Tibial nerve (tissue), 3 donors: ENCODE data around the gene WNT9B.

ENCODE experiments used
- POLR2A ChIP-seq, 2 donors: fragments of 450-650 bp; IDR thresholded peaks; one replicate each; pipeline ENCODE4 v1.6.1; 2017; ENCODE audit warnings: antibody characterized with exemption in 2 of 2, mild to moderate bottlenecking in 2 of 2, moderate library complexity in 2 of 2
- TF ChIP-seq, protein P1 (sequence below), 5 experiments: fragments of 200-600 bp in 3 of 5; fragments of 450-650 bp in 2 of 5; sonication (generic) in 3 of 5; IDR thresholded peaks; one replicate each; pipeline ENCODE4 v1.5.1; 2016 to 2019; ENCODE audit warnings: antibody characterized with exemption in 5 of 5, mild to moderate bottlenecking in 3 of 5, moderate library complexity in 2 of 5

DNA sequence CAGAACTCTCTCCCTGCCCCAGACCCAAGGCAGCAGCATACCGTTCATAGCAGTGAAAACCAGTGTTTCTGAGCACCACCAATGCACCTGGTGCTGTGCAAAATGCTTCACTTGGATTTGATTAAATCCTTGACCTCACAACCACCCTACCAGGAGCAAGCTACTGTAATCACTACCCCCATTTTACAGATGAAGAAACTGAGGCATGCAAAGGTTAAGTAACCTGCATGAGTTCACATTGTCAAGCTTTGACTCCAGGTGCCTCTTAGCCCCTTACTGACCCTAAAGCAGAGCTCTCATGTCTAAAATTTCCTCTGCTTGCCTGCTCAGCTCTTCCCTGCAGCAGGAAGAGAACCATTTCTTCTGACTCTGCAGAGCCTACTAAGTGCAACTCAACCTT, 37.3 kb downstream of the WNT9B start:
- TF ChIP-seq, protein P1, sequence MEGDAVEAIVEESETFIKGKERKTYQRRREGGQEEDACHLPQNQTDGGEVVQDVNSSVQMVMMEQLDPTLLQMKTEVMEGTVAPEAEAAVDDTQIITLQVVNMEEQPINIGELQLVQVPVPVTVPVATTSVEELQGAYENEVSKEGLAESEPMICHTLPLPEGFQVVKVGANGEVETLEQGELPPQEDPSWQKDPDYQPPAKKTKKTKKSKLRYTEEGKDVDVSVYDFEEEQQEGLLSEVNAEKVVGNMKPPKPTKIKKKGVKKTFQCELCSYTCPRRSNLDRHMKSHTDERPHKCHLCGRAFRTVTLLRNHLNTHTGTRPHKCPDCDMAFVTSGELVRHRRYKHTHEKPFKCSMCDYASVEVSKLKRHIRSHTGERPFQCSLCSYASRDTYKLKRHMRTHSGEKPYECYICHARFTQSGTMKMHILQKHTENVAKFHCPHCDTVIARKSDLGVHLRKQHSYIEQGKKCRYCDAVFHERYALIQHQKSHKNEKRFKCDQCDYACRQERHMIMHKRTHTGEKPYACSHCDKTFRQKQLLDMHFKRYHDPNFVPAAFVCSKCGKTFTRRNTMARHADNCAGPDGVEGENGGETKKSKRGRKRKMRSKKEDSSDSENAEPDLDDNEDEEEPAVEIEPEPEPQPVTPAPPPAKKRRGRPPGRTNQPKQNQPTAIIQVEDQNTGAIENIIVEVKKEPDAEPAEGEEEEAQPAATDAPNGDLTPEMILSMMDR (IDR thresholded peaks at IDR 0.05): no peak
- no peak for TF ChIP-seq POLR2A (IDR thresholded peaks at IDR 0.05)
